ENCODE measurements around the gene GFOD1. TPM values are rescaled to one million over a fixed set of nuclear protein-coding genes. Genes with fewer than 3 reads are reported as not detected.

GFOD1 gene
- total and polyA plus RNA-seq, 8 donors: 1.4 to 2.7 (median 2.1) TPM

DNA sequence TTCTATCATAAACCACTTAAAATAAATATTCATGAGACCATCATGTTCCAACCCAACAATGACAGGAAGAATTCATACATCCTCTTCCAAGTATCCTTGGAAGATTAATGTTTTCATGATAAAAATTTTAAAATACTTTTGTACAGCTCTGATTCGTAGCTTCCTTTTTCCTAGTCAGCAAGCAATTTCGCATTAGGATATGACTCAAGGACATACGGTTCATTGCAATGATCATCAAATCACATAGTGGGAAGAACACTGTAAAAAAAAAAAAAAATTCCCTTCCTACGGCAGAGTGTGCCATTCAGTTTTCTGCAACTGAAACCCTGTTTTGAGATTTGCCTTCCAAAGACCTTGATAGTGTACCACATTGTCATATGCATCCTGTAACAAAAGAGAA lies 35.3 kb upstream of the GFOD1 start:
- ATAC-seq (no peak), DNase-seq (no peak), FAIRE-seq (no peak)
- TF ChIP-seq, protein P1, sequence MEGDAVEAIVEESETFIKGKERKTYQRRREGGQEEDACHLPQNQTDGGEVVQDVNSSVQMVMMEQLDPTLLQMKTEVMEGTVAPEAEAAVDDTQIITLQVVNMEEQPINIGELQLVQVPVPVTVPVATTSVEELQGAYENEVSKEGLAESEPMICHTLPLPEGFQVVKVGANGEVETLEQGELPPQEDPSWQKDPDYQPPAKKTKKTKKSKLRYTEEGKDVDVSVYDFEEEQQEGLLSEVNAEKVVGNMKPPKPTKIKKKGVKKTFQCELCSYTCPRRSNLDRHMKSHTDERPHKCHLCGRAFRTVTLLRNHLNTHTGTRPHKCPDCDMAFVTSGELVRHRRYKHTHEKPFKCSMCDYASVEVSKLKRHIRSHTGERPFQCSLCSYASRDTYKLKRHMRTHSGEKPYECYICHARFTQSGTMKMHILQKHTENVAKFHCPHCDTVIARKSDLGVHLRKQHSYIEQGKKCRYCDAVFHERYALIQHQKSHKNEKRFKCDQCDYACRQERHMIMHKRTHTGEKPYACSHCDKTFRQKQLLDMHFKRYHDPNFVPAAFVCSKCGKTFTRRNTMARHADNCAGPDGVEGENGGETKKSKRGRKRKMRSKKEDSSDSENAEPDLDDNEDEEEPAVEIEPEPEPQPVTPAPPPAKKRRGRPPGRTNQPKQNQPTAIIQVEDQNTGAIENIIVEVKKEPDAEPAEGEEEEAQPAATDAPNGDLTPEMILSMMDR (IDR thresholded peaks at IDR 0.05): no peak
- WGBS, 2 donors: 77% methylated on average over 4 of the region's 4 CpGs
- H3K27ac ChIP-seq: no peak overlapping the region
- H3K27me3 ChIP-seq: no peaks in the 10 kb centered on the region
- H3K4me3 ChIP-seq: no peak overlapping the region
- intact Hi-C loops (cut with DNase I): no loop called here
- H3K4me1 ChIP-seq: no peaks in the 10 kb centered on the region
- no peaks in the 10 kb centered on the region for H3K36me3 ChIP-seq
- no peaks in the 10 kb centered on the region for H3K9me3 ChIP-seq

DNA sequence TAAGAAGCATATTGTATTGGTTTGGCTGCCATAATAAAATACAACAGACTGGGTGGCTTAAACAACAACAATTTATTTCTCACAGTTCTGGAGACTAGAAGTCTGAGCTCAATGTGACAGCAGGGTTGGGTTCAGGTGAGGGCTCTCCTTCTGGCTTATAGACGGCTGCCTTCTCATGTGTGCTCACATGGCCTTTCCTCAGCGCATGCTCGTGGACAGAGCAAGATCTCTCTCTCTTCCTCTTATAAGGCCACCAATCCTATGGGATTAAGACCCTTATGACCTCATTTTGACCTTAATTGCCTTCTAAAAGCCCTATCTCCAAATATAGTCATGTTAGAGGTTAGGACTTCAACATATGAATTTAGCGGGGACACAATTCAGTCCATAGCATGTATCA lies 32.4 kb upstream of the GFOD1 start:
- H3K36me3 ChIP-seq: no peaks in the 10 kb centered on the region
- 86 to 92% methylated on average over 4 of the region's 4 CpGs for WGBS, 2 donors
- DNase-seq: no peak
- FAIRE-seq: no peak
- H3K27ac ChIP-seq: no peak overlapping the region
- no peak for ATAC-seq
- intact Hi-C loops (cut with DNase I): no loop called here
- no peaks in the 10 kb centered on the region for H3K9me3 ChIP-seq
- TF ChIP-seq, protein P1 (IDR thresholded peaks at IDR 0.05): no peak
- no peak overlapping the region for H3K4me3 ChIP-seq
- H3K4me1 ChIP-seq: no peaks in the 10 kb centered on the region
- H3K27me3 ChIP-seq: no peaks in the 10 kb centered on the region

DNA sequence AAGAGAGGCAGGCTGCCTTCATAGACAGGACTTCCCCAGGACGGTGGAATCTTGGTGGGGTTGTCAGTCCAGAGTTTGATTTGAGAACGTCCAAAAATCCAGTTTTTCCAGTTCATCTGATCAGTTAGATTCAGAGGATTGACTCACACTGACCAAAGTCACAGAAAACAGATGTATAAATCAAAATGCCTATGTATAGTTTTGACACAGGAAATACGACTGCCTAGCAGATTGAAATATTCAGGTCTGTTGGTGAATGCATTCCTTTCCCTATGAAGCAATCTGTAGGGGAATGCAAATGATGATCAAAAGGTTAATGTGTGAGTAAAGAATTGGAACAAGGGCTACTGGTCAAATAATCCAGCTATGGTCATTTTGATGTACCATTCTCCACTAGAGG lies 29.7 kb upstream of the GFOD1 start:
- no peaks in the 10 kb centered on the region for H3K36me3 ChIP-seq
- H3K27ac ChIP-seq: no peak overlapping the region
- TF ChIP-seq, protein P1 (IDR thresholded peaks at IDR 0.05): no peak
- DNase-seq: no peak
- H3K9me3 ChIP-seq: no peaks in the 10 kb centered on the region
- no peaks in the 10 kb centered on the region for H3K4me1 ChIP-seq
- 27 to 28% methylated on average over 3 of the region's 3 CpGs for WGBS, 2 donors
- intact Hi-C loops (cut with DNase I): no loop called here
- no peak overlapping the region for H3K4me3 ChIP-seq
- ATAC-seq: no peak
- no peaks in the 10 kb centered on the region for H3K27me3 ChIP-seq
- FAIRE-seq: no peak

- Histone ChIP-seq H3K27ac (no peak overlapping the region), H3K36me3 (no peaks in the 10 kb centered on the region), H3K9me3 (no peaks in the 10 kb centered on the region), H3K4me3 (no peak overlapping the region), H3K4me1 (no peaks in the 10 kb centered on the region), H3K27me3 (no peaks in the 10 kb centered on the region)
- ATAC-seq (no peak), FAIRE-seq (no peak), DNase-seq (no peak)
- 74 to 80% methylated on average over 3 of the region's 3 CpGs for WGBS, 2 donors
- TF ChIP-seq, protein P1 (IDR thresholded peaks at IDR 0.05): no peak
- intact Hi-C loops (cut with DNase I): no loop called here
Observed at GRCh38 chr6:13515912-13516311, 28.5 kb upstream of the GFOD1 start.

DNA sequence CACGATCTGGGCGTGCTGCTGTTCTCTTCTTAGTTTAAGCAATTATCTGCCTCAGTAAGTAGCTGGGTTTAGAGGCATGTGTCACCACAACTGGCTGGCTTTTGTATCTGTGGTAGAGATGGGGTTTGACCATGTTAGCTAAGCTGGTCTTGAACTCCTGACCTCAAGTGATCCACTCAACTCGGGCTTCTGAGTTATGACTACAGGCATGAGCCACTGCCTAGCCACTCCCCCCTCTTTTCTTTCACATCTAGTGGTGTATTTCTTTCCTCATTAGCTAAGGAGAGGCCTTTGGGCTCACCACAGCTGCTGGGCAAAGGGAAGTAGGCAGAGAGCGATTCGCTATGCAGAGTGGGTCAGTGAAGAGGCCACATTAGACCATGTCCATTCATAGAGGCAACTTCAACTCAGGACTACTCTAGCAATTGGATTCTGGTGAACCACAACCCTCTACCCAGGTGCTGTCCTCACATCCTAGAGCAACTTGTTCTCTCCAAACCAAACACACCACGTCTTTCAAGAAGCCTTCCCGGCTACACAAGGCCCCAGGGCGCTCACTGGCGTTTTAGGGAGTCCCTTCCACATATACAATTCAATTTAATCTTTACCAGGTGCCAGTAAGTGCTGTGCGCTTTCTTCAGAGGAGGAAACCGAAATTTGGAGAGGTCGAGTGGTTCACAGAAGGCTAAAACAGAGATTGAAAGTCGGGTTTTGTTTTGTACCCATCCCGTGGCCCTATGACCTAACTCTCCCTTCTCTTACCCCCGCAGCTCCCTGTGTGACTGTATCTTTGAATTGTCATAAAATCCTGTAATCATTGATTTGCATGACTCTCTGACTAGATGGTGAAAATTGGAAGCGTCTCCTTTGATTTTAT lies 26.5 kb upstream of the GFOD1 start:
- Histone ChIP-seq H3K27ac (no peak overlapping the region), H3K4me1 (peaks cover 0 to 5% (median 0%) of the 10 kb centered on the region in 3 donors), H3K4me3 (no peak overlapping the region), H3K36me3 (no peaks in the 10 kb centered on the region), H3K27me3 (no peaks in the 10 kb centered on the region), H3K9me3 (no peaks in the 10 kb centered on the region)
- WGBS, 2 donors: 72 to 76% methylated on average over 16 of the region's 16 CpGs
- ATAC-seq (no peak), FAIRE-seq (no peak), DNase-seq (no peak)
- TF ChIP-seq, protein P1 (IDR thresholded peaks at IDR 0.05): no peak
- intact Hi-C loops (cut with DNase I): no loop called here
